NB4 (cell line): Measurements from ENCODE around the gene TAF12.
A peak's percentile ranks its signal among the peaks of the same experiment; 100 is the strongest.

Source experiments
- DNase-seq: peaks from one replicate; pipeline ENCODE4 v3.0.0; 2010; ENCODE audit warnings: low read depth
- H3K4me3 ChIP-seq: one replicate; pipeline ENCODE4 v1.5.1; 2011; ENCODE audit warnings: mild to moderate bottlenecking, low read depth, low read length, moderate library complexity
- MAX ChIP-seq: IDR thresholded peaks from 2 replicates; pipeline ENCODE4 v1.6.1; 2011; ENCODE audit warnings: low read depth, low read length
- MYC ChIP-seq: IDR thresholded peaks from 2 replicates; pipeline ENCODE4 v1.6.1; 2011; ENCODE audit warnings: low read depth, low read length
- POLR2A ChIP-seq: IDR thresholded peaks from 2 replicates; pipeline ENCODE4 v1.6.1; 2011; ENCODE audit warnings: mild to moderate bottlenecking; ENCODE audit not compliant: insufficient read length; ENCODE audit errors: extremely low read depth
- TF ChIP-seq, protein P1 (sequence below): IDR thresholded peaks from one replicate; pipeline ENCODE4 v1.5.1; 2012; ENCODE audit warnings: low read depth, low read length

Gene TAF12

GRCh38 chr1:28581531-28582247, 61.2 kb downstream of the TAF12 start:
- peak; percentile 97 for DNase-seq
- H3K4me3 ChIP-seq: peak overlapping the region; percentile 100
- TF ChIP-seq MAX (peak; percentile 94), POLR2A (peak; percentile 100), MYC (peak; percentile 96)
- TF ChIP-seq, protein P1, sequence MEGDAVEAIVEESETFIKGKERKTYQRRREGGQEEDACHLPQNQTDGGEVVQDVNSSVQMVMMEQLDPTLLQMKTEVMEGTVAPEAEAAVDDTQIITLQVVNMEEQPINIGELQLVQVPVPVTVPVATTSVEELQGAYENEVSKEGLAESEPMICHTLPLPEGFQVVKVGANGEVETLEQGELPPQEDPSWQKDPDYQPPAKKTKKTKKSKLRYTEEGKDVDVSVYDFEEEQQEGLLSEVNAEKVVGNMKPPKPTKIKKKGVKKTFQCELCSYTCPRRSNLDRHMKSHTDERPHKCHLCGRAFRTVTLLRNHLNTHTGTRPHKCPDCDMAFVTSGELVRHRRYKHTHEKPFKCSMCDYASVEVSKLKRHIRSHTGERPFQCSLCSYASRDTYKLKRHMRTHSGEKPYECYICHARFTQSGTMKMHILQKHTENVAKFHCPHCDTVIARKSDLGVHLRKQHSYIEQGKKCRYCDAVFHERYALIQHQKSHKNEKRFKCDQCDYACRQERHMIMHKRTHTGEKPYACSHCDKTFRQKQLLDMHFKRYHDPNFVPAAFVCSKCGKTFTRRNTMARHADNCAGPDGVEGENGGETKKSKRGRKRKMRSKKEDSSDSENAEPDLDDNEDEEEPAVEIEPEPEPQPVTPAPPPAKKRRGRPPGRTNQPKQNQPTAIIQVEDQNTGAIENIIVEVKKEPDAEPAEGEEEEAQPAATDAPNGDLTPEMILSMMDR: no peak

DNA sequence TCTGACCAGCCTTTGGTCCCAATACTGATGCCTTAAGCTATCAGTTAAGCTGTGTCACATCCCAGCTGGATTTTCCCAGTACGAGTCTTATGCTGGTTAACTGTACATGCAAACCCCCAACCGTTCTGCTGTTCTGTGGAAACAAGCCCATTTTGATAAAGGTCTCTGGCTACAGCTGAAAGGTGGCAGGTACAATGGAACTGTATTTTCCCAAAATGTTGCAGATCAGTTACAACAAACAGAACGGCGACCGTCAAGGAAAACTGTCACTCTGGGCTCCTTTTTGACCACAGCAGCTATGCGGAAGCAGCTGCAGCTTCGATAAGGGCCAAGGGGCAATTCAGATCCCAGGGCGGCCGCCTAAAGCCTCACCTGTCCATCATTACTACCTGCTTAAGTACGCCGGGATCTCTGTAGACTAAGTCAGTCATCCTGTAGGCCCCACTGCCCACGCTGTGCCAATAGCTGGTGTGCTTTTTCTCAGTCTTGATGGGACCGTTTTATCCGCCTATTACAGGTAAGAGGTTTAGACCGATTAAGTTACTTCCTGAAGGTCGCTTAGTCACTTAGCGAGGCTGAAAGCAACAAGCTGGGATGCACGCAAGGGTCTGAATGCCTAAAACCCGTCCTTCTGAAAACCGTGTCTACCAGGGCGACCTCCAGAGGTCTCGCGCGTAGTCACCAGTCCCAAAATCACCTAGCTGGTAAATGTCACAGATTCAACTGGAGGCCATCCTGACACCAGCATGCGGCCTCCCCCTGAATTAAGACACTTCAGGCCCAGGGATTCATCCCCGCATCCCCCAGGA, 61.9 kb downstream of the TAF12 start:
- H3K4me3 ChIP-seq: peak overlapping the region; percentile 100
- TF ChIP-seq POLR2A: no peak
- TF ChIP-seq, protein P1: no peak
- no peak for TF ChIP-seq MAX
- TF ChIP-seq MYC: no peak
- DNase-seq: peak; percentile 71

DNA sequence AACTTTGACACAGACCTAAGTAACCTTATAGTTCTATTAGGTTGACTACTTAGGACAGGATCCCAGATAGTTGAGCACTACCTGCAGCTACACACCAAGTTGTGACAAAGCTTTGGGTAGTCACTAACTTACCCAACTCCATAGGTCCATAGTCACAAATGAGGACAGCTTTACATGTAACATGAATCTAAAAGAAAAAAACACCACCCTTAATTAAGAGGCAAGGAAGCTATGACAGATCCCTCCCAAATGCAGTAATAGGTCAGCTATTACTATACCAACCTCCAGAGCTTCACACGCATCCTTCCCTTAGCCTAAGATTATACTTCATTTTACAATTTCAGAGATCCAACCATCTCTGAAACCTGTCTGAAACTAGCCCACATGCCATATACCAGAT, 63.5 kb downstream of the TAF12 start:
- DNase-seq: no peak
- TF ChIP-seq, protein P1: no peak
- no peak for TF ChIP-seq MYC
- TF ChIP-seq MAX: no peak
- no peak for TF ChIP-seq POLR2A
- H3K4me3 ChIP-seq: peak overlapping the region; percentile 100

GRCh38 chr1:28578696-28579218, 64.1 kb downstream of the TAF12 start:
- TF ChIP-seq MYC (no peak), POLR2A (no peak), MAX (no peak)
- TF ChIP-seq, protein P1: no peak

DNA sequence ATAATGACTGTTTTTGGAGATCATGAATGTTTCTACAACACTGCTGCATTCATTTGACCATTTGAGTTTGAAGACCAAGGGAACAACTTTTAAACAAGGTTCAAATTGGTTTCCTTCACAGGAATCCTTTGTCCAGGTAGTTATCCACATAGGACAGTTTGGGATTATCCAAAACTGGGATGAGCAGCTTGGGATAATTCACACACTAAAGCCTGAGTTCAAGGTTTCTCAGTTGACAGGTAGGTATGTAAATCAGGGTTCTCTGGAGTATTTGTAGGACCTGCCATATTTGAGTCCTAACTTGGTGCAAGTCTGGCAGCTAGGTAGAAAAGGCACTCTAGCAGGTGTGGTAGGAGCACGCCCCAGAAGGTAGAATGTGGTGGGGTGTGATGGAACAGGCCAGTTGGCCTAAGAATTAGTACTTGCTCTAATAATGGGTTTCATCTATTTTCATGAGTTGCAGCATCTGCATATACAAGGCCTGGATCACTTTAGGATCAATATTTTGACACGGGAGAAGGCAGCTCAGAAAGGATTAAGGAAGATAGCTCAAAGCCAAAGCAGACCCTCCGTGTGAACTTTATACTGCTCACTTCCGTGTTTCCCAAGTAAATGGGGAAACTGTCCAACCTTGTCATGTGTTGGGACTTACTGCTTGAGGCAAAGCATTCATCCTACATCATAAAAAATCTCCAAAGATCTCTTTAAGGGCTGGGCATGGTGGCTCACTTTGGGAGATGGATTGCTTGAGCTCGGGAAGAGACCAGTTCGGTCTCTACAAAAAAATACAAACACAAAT, 64.9 kb downstream of the TAF12 start:
- TF ChIP-seq POLR2A: no peak
- no peak for TF ChIP-seq MAX
- TF ChIP-seq MYC: no peak
- TF ChIP-seq, protein P1: no peak
- DNase-seq: peak; percentile 34
- no peak overlapping the region for H3K4me3 ChIP-seq

More at GRCh38 chr1:28578696-28579218, 64.1 kb downstream of the TAF12 start:
- H3K4me3 ChIP-seq: peak overlapping the region; percentile 100
- no peak for DNase-seq
